H1 (cell line): ENCODE data around the gene DHPS. TPM values are rescaled to one million over a fixed set of nuclear protein-coding genes. Genes with fewer than 3 reads are reported as not detected.

Source experiments
- CTCF ChIA-PET: fragments of 300-600 bp; sonication (Branson Sonifier 250); formaldehyde crosslinking; loops from one replicate; lab custom pipeline; 2021; ENCODE audit not compliant: partially characterized antibody; lab: Charles Lee
- POLR2A ChIA-PET: fragments of 300-600 bp; sonication (Branson Sonifier 250); formaldehyde crosslinking; loops from one replicate; lab custom pipeline; 2021; ENCODE audit warnings: inconsistent platforms; ENCODE audit not compliant: partially characterized antibody; lab: Charles Lee
- DNase-seq, 2 experiments: peaks; one replicate each; pipeline versions ENCODE4 v3.0.0 to v3.0.0-alpha.2; 2010 to 2022; ENCODE audit warnings: low spot score in 2 of 2, low read depth in 1 of 2, mixed read lengths in 1 of 2
- FAIRE-seq: peaks from 2 replicates; lab custom pipeline; 2011; peaks lifted over from hg19 to GRCh38; lab: Jason Lieb, UNC
- H2AFZ ChIP-seq: 2 replicates; pipeline ENCODE4 v1.8.1; 2012; ENCODE audit warnings: low read length, inconsistent platforms
- H2AK5ac ChIP-seq: 2 replicates; pipeline ENCODE4 v1.6.1; 2013; ENCODE audit warnings: low read depth, low read length
- H2BK120ac ChIP-seq: replicated peaks from 2 replicates; pipeline ENCODE3; 2013; ENCODE audit warnings: low read depth, low read length, inconsistent platforms
- H2BK12ac ChIP-seq: 2 replicates; pipeline ENCODE4 v1.6.1; 2013; ENCODE audit warnings: low read depth, low read length
- H2BK15ac ChIP-seq: 2 replicates; pipeline ENCODE4 v1.6.1; 2013; ENCODE audit warnings: low read length
- H2BK20ac ChIP-seq: 2 replicates; pipeline ENCODE4 v1.6.1; 2013; ENCODE audit warnings: low read length
- H2BK5ac ChIP-seq: 2 replicates; pipeline ENCODE4 v1.6.1; 2013; ENCODE audit warnings: low read depth, low read length
- H3K14ac ChIP-seq: 2 replicates; pipeline ENCODE4 v1.6.1; 2013; ENCODE audit warnings: inconsistent platforms; ENCODE audit not compliant: insufficient read length
- H3K18ac ChIP-seq: 2 replicates; pipeline ENCODE4 v1.6.1; 2013; ENCODE audit warnings: low read length; ENCODE audit errors: extremely low read depth
- H3K23ac ChIP-seq: 2 replicates; pipeline ENCODE4 v1.6.1; 2013; ENCODE audit warnings: inconsistent platforms; ENCODE audit not compliant: insufficient read length
- H3K23me2 ChIP-seq: 2 replicates; pipeline ENCODE4 v1.6.1; 2013; ENCODE audit warnings: low read depth, low read length
- H3K27ac ChIP-seq: 2 replicates; pipeline ENCODE4 v1.6.1; 2011; ENCODE audit warnings: low read depth, low read length, inconsistent platforms
- H3K27me3 ChIP-seq, 4 experiments: replicated peaks in 1 of 4; 1 replicate in 1 of 4; 2 replicates in 3 of 4; pipeline versions ENCODE4 v1.6.1 to v1.8.1; 2011 to 2013; ENCODE audit warnings: low read length in 3 of 4, mild to moderate bottlenecking in 3 of 4, inconsistent platforms in 2 of 4, mixed read lengths in 2 of 4, moderate library complexity in 1 of 4; ENCODE audit not compliant: control insufficient read depth in 3 of 4, insufficient read depth in 3 of 4; ENCODE audit errors: extremely low read depth in 1 of 4
- H3K36me3 ChIP-seq, 4 experiments: 2 replicates each; pipeline versions ENCODE4 v1.6.1 to v1.8.1; 2011 to 2013; ENCODE audit warnings: mild to moderate bottlenecking in 4 of 4, low read length in 3 of 4, moderate library complexity in 2 of 4, control low read depth in 1 of 4, inconsistent platforms in 1 of 4; ENCODE audit not compliant: insufficient read depth in 4 of 4, control insufficient read depth in 2 of 4
- H3K4ac ChIP-seq: replicated peaks from 2 replicates; pipeline ENCODE3; 2013; ENCODE audit warnings: low read length, low read depth, mixed read lengths, inconsistent platforms; ENCODE audit not compliant: insufficient read length
- H3K4me1 ChIP-seq, 4 experiments: replicated peaks in 1 of 4; 1 replicate in 1 of 4; 2 replicates in 3 of 4; pipeline versions ENCODE4 v1.6.1 to v1.8.1; 2011 to 2013; ENCODE audit warnings: low read length in 3 of 4, inconsistent platforms in 2 of 4, mixed read lengths in 1 of 4; ENCODE audit not compliant: insufficient read depth in 4 of 4, control insufficient read depth in 3 of 4
- H3K4me2 ChIP-seq, 2 experiments: 2 replicates each; pipeline versions ENCODE4 v1.6.1 to v1.8.1; 2011 to 2013; ENCODE audit warnings: low read depth in 2 of 2, low read length in 2 of 2, control low read depth in 1 of 2, inconsistent platforms in 1 of 2, mild to moderate bottlenecking in 1 of 2; ENCODE audit not compliant: insufficient read depth in 1 of 2
- H3K4me3 ChIP-seq, 4 experiments: fragments of 200-600, 300-600 bp in 1 of 4; sonication (generic), shearing (Covaris generic), sonication (Bioruptor Twin) in 1 of 4; 2 replicates each; pipeline versions ENCODE4 v1.5.1 to v1.8.1; 2011 to 2016; ENCODE audit warnings: low read length in 4 of 4, low read depth in 3 of 4, control low read depth in 2 of 4, inconsistent platforms in 2 of 4, mild to moderate bottlenecking in 2 of 4, mixed read lengths in 1 of 4, moderate library complexity in 1 of 4; ENCODE audit not compliant: insufficient read depth in 2 of 4; ENCODE audit errors: extremely low read depth in 1 of 4
- H3K56ac ChIP-seq: replicated peaks from 2 replicates; pipeline ENCODE3; 2013; ENCODE audit warnings: low read depth, mild to moderate bottlenecking, mixed read lengths, low read length, inconsistent platforms; ENCODE audit not compliant: insufficient read length
- H3K79me1 ChIP-seq: 2 replicates; pipeline ENCODE4 v1.6.1; 2013; ENCODE audit warnings: low read depth, low read length, control low read depth
- H3K79me2 ChIP-seq, 2 experiments: 2 replicates each; pipeline versions ENCODE4 v1.6.1 to v1.8.1; 2012 to 2013; ENCODE audit warnings: low read length in 2 of 2, mild to moderate bottlenecking in 2 of 2, inconsistent platforms in 1 of 2; ENCODE audit not compliant: insufficient read depth in 2 of 2, control insufficient read depth in 1 of 2
- H3K9ac ChIP-seq, 4 experiments: replicated peaks in 1 of 4; 1 replicate in 1 of 4; 2 replicates in 3 of 4; pipeline versions ENCODE4 v1.6.1 to v1.8.1; 2011 to 2013; ENCODE audit warnings: low read depth in 3 of 4, low read length in 3 of 4, control low read depth in 2 of 4, mild to moderate bottlenecking in 2 of 4, moderate library complexity in 2 of 4, inconsistent platforms in 1 of 4; ENCODE audit errors: extremely low read depth in 1 of 4
- H3K9me3 ChIP-seq, 2 experiments: 2 replicates each; pipeline versions ENCODE4 v1.6.1 to v1.8.1; 2012 to 2013; ENCODE audit warnings: mild to moderate bottlenecking in 2 of 2, moderate library complexity in 2 of 2, control low read depth in 1 of 2, inconsistent platforms in 1 of 2, low read depth in 1 of 2, low read length in 1 of 2, mixed read lengths in 1 of 2; ENCODE audit not compliant: insufficient read depth in 2 of 2
- H4K20me1 ChIP-seq, 2 experiments: replicated peaks in 1 of 2; 2 replicates each; pipeline versions ENCODE3 to v1.8.1; 2011 to 2013; ENCODE audit warnings: inconsistent platforms in 2 of 2, low read length in 2 of 2, mild to moderate bottlenecking in 1 of 2; ENCODE audit not compliant: insufficient read depth in 2 of 2, control insufficient read depth in 1 of 2
- H4K5ac ChIP-seq: 2 replicates; pipeline ENCODE4 v1.6.1; 2013; ENCODE audit warnings: low read length, low read depth, mixed read lengths, inconsistent platforms; ENCODE audit not compliant: insufficient read length
- H4K8ac ChIP-seq: 2 replicates; pipeline ENCODE4 v1.8.0; 2013; ENCODE audit warnings: mild to moderate bottlenecking, moderate library complexity, low read length, inconsistent platforms; ENCODE audit not compliant: insufficient read depth; ENCODE audit errors: extremely low read depth
- H4K91ac ChIP-seq: replicated peaks from 2 replicates; pipeline ENCODE3; 2013; ENCODE audit warnings: low read length, mixed read lengths, inconsistent platforms; ENCODE audit not compliant: insufficient read length
- BACH1 ChIP-seq: IDR thresholded peaks from 2 replicates; pipeline ENCODE4 v1.6.1; 2012; ENCODE audit warnings: low read length, improper control_type of control experiment
- CHD1 ChIP-seq: IDR thresholded peaks from 2 replicates; pipeline ENCODE4 v1.6.1; 2012; ENCODE audit warnings: low read depth, low read length, improper control_type of control experiment
- CHD2 ChIP-seq: IDR thresholded peaks from 2 replicates; pipeline ENCODE4 v1.6.1; 2012; ENCODE audit warnings: low read length, improper control_type of control experiment
- CREB1 ChIP-seq: IDR thresholded peaks from 2 replicates; pipeline ENCODE4 v1.6.1; 2012; ENCODE audit warnings: inconsistent platforms
- FOSL1 ChIP-seq: IDR thresholded peaks from 2 replicates; pipeline ENCODE4 v1.6.1; 2011; ENCODE audit warnings: mild to moderate bottlenecking, low read depth, low read length, moderate library complexity; ENCODE audit not compliant: insufficient read depth
- GTF2F1 ChIP-seq: IDR thresholded peaks from 2 replicates; pipeline ENCODE4 v1.6.1; 2012; ENCODE audit warnings: low read depth, low read length, improper control_type of control experiment, borderline replicate concordance
- HDAC2 ChIP-seq, 2 experiments: fragments of 300-600 bp in 1 of 2; sonication (generic) in 1 of 2; IDR thresholded peaks; 2 replicates each; pipeline ENCODE4 v1.6.1; 2011 to 2012; ENCODE audit warnings: low read depth in 2 of 2, low read length in 2 of 2, mild to moderate bottlenecking in 2 of 2, moderate library complexity in 2 of 2, borderline replicate concordance in 1 of 2, inconsistent platforms in 1 of 2
- KDM5A ChIP-seq: fragments of 200-600 bp; IDR thresholded peaks from 2 replicates; pipeline ENCODE4 v1.7.1; 2012; ENCODE audit warnings: mild to moderate bottlenecking, low read length, inconsistent platforms, mixed read lengths
- POLR2A ChIP-seq, 2 experiments: IDR thresholded peaks; 1 replicate in 1 of 2; 2 replicates in 1 of 2; pipeline ENCODE4 v1.6.1; 2011; ENCODE audit warnings: low read depth in 2 of 2, low read length in 2 of 2, mild to moderate bottlenecking in 2 of 2; ENCODE audit errors: control extremely low read depth in 1 of 2
- RAD21 ChIP-seq, 2 experiments: IDR thresholded peaks in 1 of 2; conservative IDR thresholded peaks in 1 of 2; 2 replicates each; pipeline ENCODE4 v1.6.1; 2011; ENCODE audit warnings: low read depth in 2 of 2, low read length in 2 of 2, improper control_type of control experiment in 1 of 2, inconsistent platforms in 1 of 2, mild to moderate bottlenecking in 1 of 2, moderate library complexity in 1 of 2
- SRF ChIP-seq: IDR thresholded peaks from 2 replicates; pipeline ENCODE4 v1.6.1; 2011; ENCODE audit warnings: mild to moderate bottlenecking, low read depth, low read length, moderate library complexity
- TBP ChIP-seq: IDR thresholded peaks from 2 replicates; pipeline ENCODE4 v1.6.1; 2011; ENCODE audit warnings: low read depth, low read length, improper control_type of control experiment
- YY1 ChIP-seq: IDR thresholded peaks from 2 replicates; pipeline ENCODE4 v1.6.1; 2011; ENCODE audit warnings: low read depth, mild to moderate bottlenecking, low read length
- WGBS, 2 experiments: shearing (Covaris generic) in 1 of 2; methylation state at CpG; one replicate each; pipeline versions ENCODE4 v1.1.6 to v1.1.7; 2013 to 2015; ENCODE audit warnings: low lambda C conversion rate in 2 of 2, mixed read lengths in 2 of 2, inconsistent platforms in 1 of 2, low coverage in 1 of 2, missing lambda C conversion rate in 1 of 2; ENCODE audit not compliant: insufficient replicate concordance in 2 of 2, insufficient coverage in 1 of 2, insufficient read length in 1 of 2; ENCODE audit errors: extremely low coverage in 1 of 2, missing lambda C conversion rate in 1 of 2; 5-methylcytosine and 5-hydroxymethylcytosine counted together
- polyA plus RNA-seq, 7 experiments: library from polyadenylated mRNA; depleted of rRNA in 3 of 7; stranded (reverse) in 5 of 7; unstranded in 2 of 7; fragments of >200 nt in 5 of 7; fragments of 200-250 nt in 2 of 7; gene quantifications; 1 replicate in 5 of 7; 2 replicates in 1 of 7; 4 replicates in 1 of 7; pipeline versions ENCODE4 v1.2.1 to v1.2.3, GENCODE V29; 2011 to 2013; ENCODE audit warnings: missing spikeins in 2 of 7, mixed read lengths in 2 of 7
- total RNA-seq: library from RNA; stranded (reverse); fragmentation: NEBNext Ultra II Directional; extraction: Animal tissue kit (Norgen Biotek cat#: 25700); gene quantifications from 2 replicates; pipeline ENCODE4 v1.2.1, GENCODE V29; 2021
- TF ChIP-seq, protein P1 (sequence below): IDR thresholded peaks from 2 replicates; pipeline ENCODE4 v1.6.1; 2011; ENCODE audit warnings: low read length, improper control_type of control experiment

The DHPS gene
- total and polyA plus RNA-seq, 2 of the 8 experiments (the other 6 are each of a cell fraction or from before 2014, with no cell fraction given): 86.6 to 99.6 TPM

DNA sequence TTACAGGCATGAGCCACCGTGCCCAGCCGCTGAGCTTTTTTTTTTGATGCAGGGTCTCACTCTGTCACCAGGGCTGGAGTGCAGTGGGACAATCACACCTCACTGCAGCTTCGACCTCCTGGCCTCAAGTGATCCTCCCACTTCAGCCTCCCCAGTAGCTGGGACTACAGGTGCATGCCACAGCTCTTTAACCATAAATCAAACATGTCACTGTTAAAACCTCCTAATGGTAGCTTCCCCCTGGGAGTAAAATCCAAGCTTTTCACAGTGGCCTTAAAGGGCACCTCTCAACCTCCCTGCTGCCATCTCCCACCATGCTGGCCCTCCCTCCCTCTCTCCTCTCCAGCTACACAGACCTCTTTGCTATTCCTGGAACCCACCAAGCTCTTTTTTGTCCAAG, 4.2 kb upstream of the DHPS start:
- H3K36me3 ChIP-seq: no peaks in the 10 kb centered on the region
- peaks cover 0 to 4% of the 10 kb centered on the region in 2 experiments for H4K20me1 ChIP-seq
- no peak overlapping the region for H4K8ac ChIP-seq
- H3K27me3 ChIP-seq: no peaks in the 10 kb centered on the region
- no peak overlapping the region for H2BK120ac ChIP-seq
- no peak overlapping the region for H2BK5ac ChIP-seq
- peaks cover 0 to 3% (median 0%) of the 10 kb centered on the region in 4 experiments; a peak in 1 of 7 replicates for H3K4me1 ChIP-seq
- no peak overlapping the region for H3K4me2 ChIP-seq
- no peak overlapping the region for H3K9ac ChIP-seq
- no peak overlapping the region for H2AFZ ChIP-seq
- no peak overlapping the region for H3K56ac ChIP-seq
- no peak overlapping the region for H3K14ac ChIP-seq
- H3K79me2 ChIP-seq: no peaks in the 10 kb centered on the region
- no peak overlapping the region for H4K5ac ChIP-seq
- H3K79me1 ChIP-seq: no peaks in the 10 kb centered on the region
- ChIA-PET POLR2A (interaction anchor here (0.8 to 4.1 kb wide), 10 partner anchors 8 to 107 kb away, joined by 3 to 30 read pairs (median 4); partner anchors contain the start of genes FBXW9 and GET3), CTCF (interaction anchor here (0.8 to 3.2 kb wide), 7 partner anchors 9 to 75 kb away, joined by 3 to 20 read pairs (median 4); no protein-coding TSS in a partner anchor)
- H3K27ac ChIP-seq: no peak overlapping the region
- H2AK5ac ChIP-seq: no peak overlapping the region
- H3K9me3 ChIP-seq: no peaks in the 10 kb centered on the region
- H3K4me3 ChIP-seq: no peak overlapping the region
- H2BK15ac ChIP-seq: no peak overlapping the region
- 85% methylated on average over 3 of the region's 3 CpGs; no CpG with 5 or more reads in 1 of the 2 experiments for WGBS, 2 experiments
- H3K4ac ChIP-seq: no peak overlapping the region
- H3K23me2 ChIP-seq: no peaks in the 10 kb centered on the region
- H4K91ac ChIP-seq: no peak overlapping the region
- no peak for FAIRE-seq
- H2BK20ac ChIP-seq: no peak overlapping the region
- no peak overlapping the region for H2BK12ac ChIP-seq
- no peak overlapping the region for H3K23ac ChIP-seq
- no peak overlapping the region for H3K18ac ChIP-seq
- no peak for DNase-seq
- no peak for TF ChIP-seq CHD1
- no peak for TF ChIP-seq HDAC2 (IDR thresholded peaks at IDR 0.05; ENCODE audit: borderline replicate concordance in 1 of 2, low read depth in 2 of 2, low read length in 2 of 2)
- no peak for TF ChIP-seq YY1
- no peak for TF ChIP-seq TBP
- TF ChIP-seq CHD2: no peak
- TF ChIP-seq BACH1: no peak
- no peak for TF ChIP-seq GTF2F1
- no peak for TF ChIP-seq SRF
- no peak for TF ChIP-seq CREB1
- TF ChIP-seq, protein P1, sequence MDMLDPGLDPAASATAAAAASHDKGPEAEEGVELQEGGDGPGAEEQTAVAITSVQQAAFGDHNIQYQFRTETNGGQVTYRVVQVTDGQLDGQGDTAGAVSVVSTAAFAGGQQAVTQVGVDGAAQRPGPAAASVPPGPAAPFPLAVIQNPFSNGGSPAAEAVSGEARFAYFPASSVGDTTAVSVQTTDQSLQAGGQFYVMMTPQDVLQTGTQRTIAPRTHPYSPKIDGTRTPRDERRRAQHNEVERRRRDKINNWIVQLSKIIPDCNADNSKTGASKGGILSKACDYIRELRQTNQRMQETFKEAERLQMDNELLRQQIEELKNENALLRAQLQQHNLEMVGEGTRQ: no peak
- no peak for TF ChIP-seq POLR2A (IDR thresholded peaks at IDR 0.05; ENCODE audit: control extremely low read depth in 1 of 2, low read depth in 2 of 2, low read length in 2 of 2)
- TF ChIP-seq KDM5A: no peak
- no peak for TF ChIP-seq FOSL1
- no peak for TF ChIP-seq RAD21 (IDR thresholded peaks at IDR 0.05 in 1 of 2, conservative IDR thresholded peaks at IDR 0.05 in 1 of 2; ENCODE audit: low read depth in 2 of 2, low read length in 2 of 2)
